Skeletal muscle cell (primary cell): ENCODE results near the gene STX16.

Experiments used
- DNase-seq: peaks from one replicate; pipeline ENCODE4 v3.0.0-alpha.2; 2010; ENCODE audit warnings: low read depth
- H3K4me3 ChIP-seq: 2 replicates; pipeline ENCODE4 v1.5.1; 2011; ENCODE audit warnings: low read depth, mild to moderate bottlenecking, control low read depth, low read length, moderate library complexity

The STX16 gene

GRCh38 chr20:58693226-58694006 lies 42.3 kb downstream of the STX16 start:
- DNase-seq = no peak
- peak overlapping the region; percentile 37 for H3K4me3 ChIP-seq

- no peak for DNase-seq
- H3K4me3 ChIP-seq = no peak overlapping the region
Measured at GRCh38 chr20:58694241-58695083, 43.4 kb downstream of the STX16 start.

GRCh38 chr20:58695084-58695722 lies 44.1 kb downstream of the STX16 start:
- no peak overlapping the region for H3K4me3 ChIP-seq

GRCh38 chr20:58695895-58696375 lies 44.9 kb downstream of the STX16 start:
- no peak for DNase-seq
- no peak overlapping the region for H3K4me3 ChIP-seq

More at GRCh38 chr20:58695084-58695722, 44.1 kb downstream of the STX16 start:
- DNase-seq = no peak

- DNase-seq = no peak
- no peak overlapping the region for H3K4me3 ChIP-seq
Measured at GRCh38 chr20:58696411-58696961, 45.4 kb downstream of the STX16 start.

GRCh38 chr20:58697201-58697866 lies 46.3 kb downstream of the STX16 start:
- no peak overlapping the region for H3K4me3 ChIP-seq
- no peak for DNase-seq

- no peak overlapping the region for H3K4me3 ChIP-seq
- no peak for DNase-seq
Measured at GRCh38 chr20:58697867-58698703, 47.0 kb downstream of the STX16 start.

- no peak overlapping the region for H3K4me3 ChIP-seq
- no peak for DNase-seq
Measured at GRCh38 chr20:58698741-58699622, 47.9 kb downstream of the STX16 start.

- DNase-seq = no peak
Measured at GRCh38 chr20:58699623-58700107, 48.6 kb downstream of the STX16 start.

GRCh38 chr20:58700121-58700821 lies 49.2 kb downstream of the STX16 start:
- H3K4me3 ChIP-seq = no peak overlapping the region
- no peak for DNase-seq

More at GRCh38 chr20:58699623-58700107, 48.6 kb downstream of the STX16 start:
- H3K4me3 ChIP-seq = no peak overlapping the region

GRCh38 chr20:58700823-58701222 lies 49.7 kb downstream of the STX16 start:
- no peak for DNase-seq
- no peak overlapping the region for H3K4me3 ChIP-seq

- no peak for DNase-seq
Measured at GRCh38 chr20:58701431-58702160, 50.5 kb downstream of the STX16 start.

GRCh38 chr20:58702161-58702510 lies 51.1 kb downstream of the STX16 start:
- H3K4me3 ChIP-seq = no peak overlapping the region
- DNase-seq = no peak

More at GRCh38 chr20:58701431-58702160, 50.5 kb downstream of the STX16 start:
- H3K4me3 ChIP-seq = no peak overlapping the region

- no peak for DNase-seq
- no peak overlapping the region for H3K4me3 ChIP-seq
Measured at GRCh38 chr20:58702859-58703648, 52.0 kb downstream of the STX16 start.

- DNase-seq = no peak
- no peak overlapping the region for H3K4me3 ChIP-seq
Measured at GRCh38 chr20:58703765-58704371, 52.8 kb downstream of the STX16 start.
